HepG2 (cell line): ENCODE data around the gene FBXW8. TPM values are rescaled to one million over a fixed set of nuclear protein-coding genes. Genes with fewer than 3 reads are reported as not detected.

Experiments used
- ARID5B ChIP-seq: IDR thresholded peaks from 2 replicates; pipeline ENCODE4 v1.4.0; 2020; ENCODE audit warnings: mild to moderate bottlenecking, missing genetic modification reagents
- E2F1 ChIP-seq: sonication (generic); formaldehyde crosslinking; IDR thresholded peaks from 2 replicates; pipeline ENCODE4 v1.5.0; 2020; ENCODE audit warnings: missing genetic modification reagents
- RBM22 ChIP-seq: fragments of 200-400 bp; formaldehyde crosslinking; optimal IDR thresholded peaks from 2 replicates; pipeline ENCODE3; 2017; ENCODE audit warnings: mild to moderate bottlenecking, low read length, moderate library complexity
- SRY ChIP-seq: sonication (generic); formaldehyde crosslinking; IDR thresholded peaks from 2 replicates; pipeline ENCODE4 v1.8.0; 2022; ENCODE audit warnings: mild to moderate bottlenecking, missing genetic modification reagents
- USF2 ChIP-seq, 2 experiments: sonication (generic) in 1 of 2; formaldehyde crosslinking in 1 of 2; IDR thresholded peaks; 2 replicates each; pipeline versions ENCODE4 v1.5.1 to v1.6.1; 2011 to 2020; ENCODE audit warnings: borderline replicate concordance in 1 of 2, low read depth in 1 of 2, low read length in 1 of 2, mild to moderate bottlenecking in 1 of 2, missing genetic modification reagents in 1 of 2, moderate library complexity in 1 of 2
- XRCC5 ChIP-seq: fragments of 200-400 bp; formaldehyde crosslinking; optimal IDR thresholded peaks from 2 replicates; pipeline ENCODE3; 2017; ENCODE audit warnings: mild to moderate bottlenecking, low read length
- ZNF468 ChIP-seq: sonication (generic); formaldehyde crosslinking; IDR thresholded peaks from 2 replicates; pipeline ENCODE4 v1.8.0; 2022; ENCODE audit warnings: mild to moderate bottlenecking, moderate library complexity, missing genetic modification reagents
- ZNF564 ChIP-seq: sonication (generic); formaldehyde crosslinking; IDR thresholded peaks from 2 replicates; pipeline ENCODE4 v1.8.1; 2023; ENCODE audit warnings: mild to moderate bottlenecking, missing genetic modification reagents
- ZNF574 ChIP-seq: sonication (generic); formaldehyde crosslinking; IDR thresholded peaks from 2 replicates; pipeline ENCODE4 v1.4.0; 2020; ENCODE audit warnings: missing genetic modification reagents
- ZNF687 ChIP-seq: sonication (generic); formaldehyde crosslinking; IDR thresholded peaks from 2 replicates; pipeline ENCODE4 v1.5.1; 2020; ENCODE audit warnings: mild to moderate bottlenecking, missing genetic modification reagents, moderate library complexity
- ZNF747 ChIP-seq: sonication (generic); formaldehyde crosslinking; IDR thresholded peaks from 2 replicates; pipeline ENCODE4 v1.8.1; 2023; ENCODE audit warnings: missing genetic modification reagents, mild to moderate bottlenecking, borderline replicate concordance
- polyA plus RNA-seq, 8 experiments: library from polyadenylated mRNA; depleted of rRNA in 3 of 8; stranded (reverse) in 7 of 8; unstranded in 1 of 8; fragments of >200 nt; fragmentation: Illumina TruSeq in 4 of 8; extraction: Trizol in 4 of 8; gene quantifications; 2 replicates each; pipeline versions ENCODE4 v1.2.1 to v1.2.3, GENCODE V29; 2011 to 2016; ENCODE audit warnings: low read depth in 4 of 8, missing spikeins in 1 of 8, mixed read lengths in 1 of 8; ENCODE audit not compliant: insufficient read depth in 1 of 8
- total RNA-seq, 5 experiments: library from RNA; depleted of rRNA; stranded (reverse); fragments of >200 nt; fragmentation: Illumina TruSeq; extraction: Trizol; gene quantifications; 2 replicates each; pipeline ENCODE4 v1.2.3, GENCODE V29; 2016; ENCODE audit warnings: low read depth in 1 of 5

The FBXW8 gene
- total and polyA plus RNA-seq, 2 of the 13 experiments (the other 11 are each of a cell fraction or from before 2014, with no cell fraction given): 5.1 to 5.9 TPM

- TF ChIP-seq USF2 (IDR thresholded peaks at IDR 0.05; ENCODE audit: low read depth, low read length): no peak
- TF ChIP-seq USF2 (CRISPR knock-in tag; IDR thresholded peaks at IDR 0.05; ENCODE audit: borderline replicate concordance): 0 out of 2 replicates have a peak, but pooled peaks have one; percentile 35
- 0 out of 2 replicates have a peak, but pooled peaks have one; percentile 57 for TF ChIP-seq ZNF564 (CRISPR knock-in tag)
- no peak for TF ChIP-seq E2F1 (CRISPR knock-in tag)
- TF ChIP-seq ZNF747 (CRISPR knock-in tag): 0 out of 2 replicates have a peak, but pooled peaks have one; percentile 50
- TF ChIP-seq RBM22: peak; percentile 98
- no peak for TF ChIP-seq XRCC5
- TF ChIP-seq ARID5B: no peak
- TF ChIP-seq ZNF687 (CRISPR knock-in tag): peak; percentile 14; the same call in 1 of the 2 replicates
- no peak for TF ChIP-seq ZNF468
- TF ChIP-seq SRY (CRISPR knock-in tag): 0 out of 2 replicates have a peak, but pooled peaks have one; percentile 14
- TF ChIP-seq ZNF574: peak; percentile 12; the same call in 1 of the 2 replicates
Observed at GRCh38 chr12:117048585-117048904, 137.8 kb downstream of the FBXW8 start (continued).
